Activated CD4-positive, alpha-beta T cell treated with anti-CD3 and anti-CD28 coated beads for 36 hours (primary cell): ENCODE measurements around the gene CADM2. TPM values are rescaled to one million over a fixed set of nuclear protein-coding genes. Genes with fewer than 3 reads are reported as not detected.

ENCODE experiments used
- ATAC-seq: fragments of 200-7000 bp; cut with Tn5 transposase; one replicate; pipeline ENCODE4 v1.10.0; 2021; ENCODE audit warnings: mild to moderate bottlenecking, moderate library complexity
- CTCF ChIA-PET: fragments of 350-600 bp; sonication (Branson Sonifier 250); formaldehyde crosslinking; loops from one replicate; lab custom pipeline; 2021; ENCODE audit warnings: antibody characterized with exemption; lab: Charles Lee
- POLR2A ChIA-PET: fragments of 350-600 bp; sonication (Branson Sonifier 250); formaldehyde crosslinking; loops from one replicate; lab custom pipeline; 2021; ENCODE audit warnings: antibody characterized with exemption, inconsistent platforms; lab: Charles Lee
- DNase-seq: peaks from one replicate; pipeline ENCODE4 v3.0.0-alpha.2; 2020
- H3K27ac Mint-ChIP-seq: one replicate; pipeline ENCODE4 v1.8.0; 2021; ENCODE audit warnings: mixed read lengths
- H3K27me3 Mint-ChIP-seq: one replicate; pipeline ENCODE4 v1.8.0; 2021; ENCODE audit warnings: mixed read lengths
- H3K36me3 Mint-ChIP-seq: one replicate; pipeline ENCODE4 v1.8.0; 2021; ENCODE audit warnings: low read depth, mixed read lengths
- H3K4me1 Mint-ChIP-seq: one replicate; pipeline ENCODE4 v1.8.0; 2021; ENCODE audit warnings: mixed read lengths
- H3K4me3 Mint-ChIP-seq: one replicate; pipeline ENCODE4 v1.8.0; 2021; ENCODE audit warnings: mild to moderate bottlenecking, moderate library complexity, mixed read lengths
- H3K9me3 Mint-ChIP-seq: one replicate; pipeline ENCODE4 v1.8.0; 2021; ENCODE audit warnings: low read depth, mixed read lengths
- intact Hi-C, 2 experiments: fragments of 100-400 bp; cut with DNase I in 1 of 2; cut with micrococcal nuclease in 1 of 2; formaldehyde crosslinking; loops; one replicate each; pipeline versions ENCODE4 v1.14.2 to v1.15.1; 2022 to 2024; cut with DNase I, micrococcal nuclease
- total RNA-seq, 2 experiments: library from RNA; stranded (reverse); gene quantifications; one replicate each; pipeline ENCODE4 v1.2.3, GENCODE V29; 2021

CADM2 gene
- total RNA-seq, 2 experiments from 2014 or later, result 0.05 to 0.14 TPM

DNA sequence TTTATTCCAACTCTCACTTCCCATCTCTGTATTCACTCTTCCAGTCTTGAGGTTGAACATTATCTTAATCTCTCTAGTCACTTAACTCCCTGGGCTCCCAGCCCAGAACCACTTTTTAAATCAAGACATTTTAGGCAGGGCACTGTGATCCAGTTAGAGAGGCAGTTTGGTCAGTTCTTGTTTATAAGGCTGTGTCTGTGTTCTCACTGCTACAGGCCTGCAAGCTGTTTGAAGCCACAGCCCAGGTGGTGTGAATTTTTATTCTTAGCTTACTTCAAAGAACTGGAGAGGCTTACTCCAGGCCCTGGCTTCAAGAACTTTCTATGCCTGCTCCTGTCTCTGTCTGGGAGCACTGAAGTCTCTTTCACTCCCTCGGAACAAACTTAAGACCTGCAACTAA is 906.1 kb downstream of the CADM2 start:
- POLR2A ChIA-PET, result no interaction called here
- intact Hi-C loops, result no loop called here
- ATAC-seq (no peak), DNase-seq (no peak)
- Mint-ChIP-seq H3K9me3 (peaks cover 10% of the 10 kb centered on the region), H3K4me3 (no peak overlapping the region), H3K27me3 (no peaks in the 10 kb centered on the region), H3K27ac (no peak overlapping the region), H3K4me1 (no peaks in the 10 kb centered on the region), H3K36me3 (no peaks in the 10 kb centered on the region)
- CTCF ChIA-PET, result no interaction called here

DNA sequence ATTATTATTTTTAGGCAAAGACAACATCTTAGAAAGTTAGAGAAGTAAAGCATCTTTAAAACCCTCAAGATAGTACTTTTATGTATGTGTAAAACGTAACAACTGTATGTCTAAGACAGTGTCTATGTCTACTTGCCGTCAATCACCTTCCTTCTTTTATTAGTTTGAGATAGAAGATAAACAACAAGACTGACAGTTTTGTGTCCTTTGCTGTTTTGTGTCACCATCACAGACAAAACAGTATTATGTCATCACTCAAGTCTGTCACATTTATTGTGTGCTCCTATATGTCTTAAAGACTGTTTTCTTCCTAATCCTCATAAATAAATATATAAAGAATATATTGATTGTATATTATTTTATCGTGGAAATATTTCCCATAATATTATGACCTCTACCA is 908.3 kb downstream of the CADM2 start:
- POLR2A ChIA-PET, result no interaction called here
- intact Hi-C loops, result no loop called here
- H3K27ac Mint-ChIP-seq, result no peak overlapping the region
- DNase-seq (no peak), ATAC-seq (no peak)
- H3K27me3 Mint-ChIP-seq, result no peaks in the 10 kb centered on the region
- H3K4me3 Mint-ChIP-seq, result no peak overlapping the region
- H3K4me1 Mint-ChIP-seq, result no peaks in the 10 kb centered on the region
- CTCF ChIA-PET, result no interaction called here
- no peaks in the 10 kb centered on the region for H3K36me3 Mint-ChIP-seq
- peaks cover 4% of the 10 kb centered on the region for H3K9me3 Mint-ChIP-seq

DNA sequence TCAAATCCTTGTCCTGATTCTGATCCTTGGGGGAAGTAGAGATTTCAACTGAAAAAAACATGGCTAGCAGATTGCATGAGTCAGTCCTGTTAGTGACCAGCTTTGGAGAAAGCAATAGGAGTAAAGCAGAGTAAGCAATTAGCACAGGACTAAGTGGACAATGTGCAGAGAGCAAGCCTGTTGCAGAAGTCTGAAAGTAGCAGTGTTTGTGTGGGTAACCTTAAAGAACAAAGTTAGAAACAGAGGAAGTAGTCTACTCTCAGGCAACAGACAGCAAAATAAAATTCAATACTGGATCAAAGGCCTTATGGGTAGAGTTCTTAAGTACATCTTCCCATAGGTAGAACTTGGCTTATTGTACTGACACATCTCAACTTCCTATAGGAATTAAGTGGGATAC is 916.8 kb downstream of the CADM2 start:
- H3K27me3 Mint-ChIP-seq, result no peaks in the 10 kb centered on the region
- H3K36me3 Mint-ChIP-seq, result no peaks in the 10 kb centered on the region
- H3K4me1 Mint-ChIP-seq, result no peaks in the 10 kb centered on the region
- no peak overlapping the region for H3K4me3 Mint-ChIP-seq
- CTCF ChIA-PET, result no interaction called here
- DNase-seq, result no peak
- intact Hi-C loops, result no loop called here
- peaks cover 3% of the 10 kb centered on the region for H3K9me3 Mint-ChIP-seq
- ATAC-seq, result no peak
- H3K27ac Mint-ChIP-seq, result no peak overlapping the region
- POLR2A ChIA-PET, result no interaction called here

DNA sequence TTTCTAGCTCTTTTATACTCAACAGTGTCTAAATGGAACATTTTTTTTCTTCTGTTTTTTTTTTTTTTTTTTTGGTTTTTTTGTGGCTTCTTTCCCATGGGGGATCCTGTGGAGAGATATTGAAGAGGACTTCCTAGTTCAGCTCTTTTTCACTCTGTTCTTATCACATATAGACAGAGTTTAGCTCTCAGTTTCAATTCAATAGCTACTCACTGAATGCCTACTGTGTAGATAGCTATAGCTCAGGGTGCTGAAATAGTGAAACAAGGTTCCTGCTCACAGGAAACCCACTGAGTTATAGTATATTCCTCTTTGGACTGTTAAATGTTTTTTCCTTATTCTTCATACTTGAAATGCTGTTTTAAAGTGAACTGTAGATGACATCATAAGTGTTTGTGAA is 918.8 kb downstream of the CADM2 start:
- Mint-ChIP-seq H3K36me3 (peaks cover 2% of the 10 kb centered on the region), H3K27me3 (no peaks in the 10 kb centered on the region), H3K27ac (no peak overlapping the region), H3K4me3 (no peak overlapping the region), H3K9me3 (peaks cover 3% of the 10 kb centered on the region), H3K4me1 (no peaks in the 10 kb centered on the region)
- intact Hi-C loops, result no loop called here
- no peak for ATAC-seq
- ChIA-PET POLR2A (no interaction called here), CTCF (interaction anchor here (0.8 kb wide), 1 partner anchor 128 kb away, joined by 3 read pairs; no protein-coding TSS in a partner anchor)
- no peak for DNase-seq

DNA sequence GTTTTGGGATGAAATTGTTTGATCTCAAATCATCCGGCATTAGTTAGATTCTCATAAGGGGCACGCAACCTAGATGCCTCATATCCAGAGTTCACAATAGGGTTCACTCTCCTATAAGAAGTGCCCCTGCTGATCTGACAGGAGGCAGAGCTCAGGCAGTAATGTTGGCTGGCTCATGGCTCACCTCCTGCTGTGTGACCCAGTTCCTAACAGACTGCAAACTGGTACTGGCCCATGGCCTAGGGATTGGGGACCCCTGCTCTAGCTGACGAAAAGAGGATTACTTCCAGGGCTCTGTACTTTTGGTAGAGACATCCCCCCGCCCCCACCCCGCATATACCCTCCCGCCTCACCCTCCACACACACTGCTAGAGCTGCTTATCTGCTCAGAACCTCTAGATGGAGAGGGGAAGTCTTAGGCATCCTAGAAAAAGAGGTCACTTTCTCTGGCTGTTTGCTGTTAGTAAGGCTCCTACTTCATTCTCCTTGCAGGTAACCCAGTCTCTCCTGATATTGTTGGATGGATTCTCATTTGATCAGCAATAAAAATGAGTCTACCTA is 923.1 kb downstream of the CADM2 start:
- CTCF ChIA-PET, result no interaction called here
- POLR2A ChIA-PET, result no interaction called here
- Mint-ChIP-seq H3K4me1 (no peaks in the 10 kb centered on the region), H3K27ac (no peak overlapping the region), H3K36me3 (peaks cover 2% of the 10 kb centered on the region), H3K27me3 (no peaks in the 10 kb centered on the region), H3K4me3 (no peak overlapping the region), H3K9me3 (no peaks in the 10 kb centered on the region)
- intact Hi-C loops, result no loop called here
- ATAC-seq (no peak), DNase-seq (no peak)

DNA sequence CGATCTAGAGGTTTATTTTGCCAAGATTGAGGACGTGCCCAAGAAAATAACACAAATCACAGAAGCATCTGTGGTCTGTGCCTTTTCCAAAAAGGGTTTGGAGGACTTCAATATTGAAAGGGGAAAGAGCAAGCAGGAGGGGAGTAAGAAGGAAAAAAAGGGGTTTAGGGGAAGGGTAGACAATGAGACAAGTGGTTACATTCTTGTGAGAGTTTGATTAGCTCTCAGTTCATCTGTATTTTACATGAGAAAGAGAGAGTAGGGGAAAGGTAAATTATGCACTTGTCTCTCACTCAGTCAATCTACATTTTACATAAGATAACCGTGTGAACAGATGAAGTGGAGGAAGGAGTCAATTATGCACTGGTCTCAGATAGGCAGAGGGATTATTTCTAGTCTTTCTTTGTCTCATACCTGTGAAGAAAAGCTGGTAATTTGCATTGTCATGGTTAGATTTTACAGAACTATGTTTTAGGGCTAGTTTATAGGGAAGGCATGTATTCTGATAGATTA is 931.3 kb downstream of the CADM2 start:
- ATAC-seq (no peak), DNase-seq (no peak)
- Mint-ChIP-seq H3K9me3 (peaks cover 7% of the 10 kb centered on the region), H3K27me3 (no peaks in the 10 kb centered on the region), H3K27ac (no peak overlapping the region), H3K4me1 (no peaks in the 10 kb centered on the region), H3K36me3 (no peaks in the 10 kb centered on the region), H3K4me3 (no peak overlapping the region)
- intact Hi-C loops, result no loop called here
- CTCF ChIA-PET, result no interaction called here
- POLR2A ChIA-PET, result no interaction called here

DNA sequence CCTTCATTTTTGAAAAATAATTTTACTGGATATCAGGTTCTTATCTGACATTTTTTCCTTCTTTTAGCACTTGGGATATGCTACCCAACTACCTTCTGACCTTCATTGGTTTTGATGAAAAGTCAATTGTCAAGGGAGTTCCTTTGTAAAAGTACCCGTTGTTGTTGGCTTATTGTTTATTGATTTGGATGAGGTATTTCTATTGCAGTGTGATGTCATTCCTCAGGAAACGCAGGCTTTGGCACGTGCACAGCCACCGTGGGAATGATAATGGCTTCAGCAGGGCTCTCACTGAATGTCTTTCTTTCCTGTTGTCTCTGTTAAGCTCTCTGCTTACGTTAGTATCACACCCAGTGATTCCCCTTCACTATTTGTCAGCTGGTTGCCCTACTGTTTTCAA is 944.6 kb downstream of the CADM2 start:
- no peaks in the 10 kb centered on the region for H3K36me3 Mint-ChIP-seq
- H3K4me3 Mint-ChIP-seq, result no peak overlapping the region
- CTCF ChIA-PET, result no interaction called here
- intact Hi-C loops, result no loop called here
- ATAC-seq (no peak), DNase-seq (no peak)
- H3K27me3 Mint-ChIP-seq, result no peaks in the 10 kb centered on the region
- no peaks in the 10 kb centered on the region for H3K4me1 Mint-ChIP-seq
- POLR2A ChIA-PET, result no interaction called here
- no peak overlapping the region for H3K27ac Mint-ChIP-seq
- H3K9me3 Mint-ChIP-seq, result no peaks in the 10 kb centered on the region

DNA sequence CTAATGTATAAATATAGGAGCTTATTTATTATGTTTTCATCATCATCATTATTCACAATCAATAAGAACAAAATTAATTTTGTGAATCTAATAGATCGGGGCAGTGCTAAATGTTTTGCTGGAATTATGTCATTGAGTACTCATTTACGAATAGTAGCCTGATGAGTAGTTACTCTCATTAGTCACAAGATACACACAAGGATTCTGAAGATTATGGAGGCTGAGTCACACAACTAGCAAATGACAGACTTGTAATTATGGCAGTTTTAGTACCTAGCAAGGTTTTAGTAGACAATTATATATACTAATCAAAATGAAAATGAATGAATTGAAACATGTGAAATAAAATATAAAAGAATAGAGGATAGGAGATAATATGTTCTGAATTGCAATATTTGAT is 954.2 kb downstream of the CADM2 start:
- Mint-ChIP-seq H3K4me1 (no peaks in the 10 kb centered on the region), H3K27ac (no peak overlapping the region), H3K4me3 (no peak overlapping the region), H3K27me3 (no peaks in the 10 kb centered on the region), H3K36me3 (no peaks in the 10 kb centered on the region), H3K9me3 (peaks cover 12% of the 10 kb centered on the region)
- ATAC-seq (no peak), DNase-seq (no peak)
- ChIA-PET POLR2A (no interaction called here), CTCF (no interaction called here)
- intact Hi-C loops, result no loop called here

DNA sequence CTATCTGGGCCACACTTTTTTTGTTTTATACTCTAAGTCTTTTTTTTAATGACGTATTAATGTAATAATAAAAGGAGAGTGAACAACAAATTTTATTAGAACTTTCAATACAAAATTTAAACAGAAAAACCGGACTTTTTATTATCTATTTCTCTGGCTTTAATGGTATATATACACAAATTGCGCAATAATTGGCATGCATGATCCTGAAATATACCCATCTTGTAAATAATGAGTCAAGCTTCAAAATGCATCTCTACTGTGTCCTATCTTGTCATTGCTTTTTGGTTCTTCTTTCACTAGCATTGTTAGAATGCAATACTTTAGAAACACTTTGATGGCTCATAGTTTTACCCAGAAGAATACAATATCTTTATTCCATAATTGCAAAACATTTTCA is 963.6 kb downstream of the CADM2 start:
- CTCF ChIA-PET, result no interaction called here

DNA sequence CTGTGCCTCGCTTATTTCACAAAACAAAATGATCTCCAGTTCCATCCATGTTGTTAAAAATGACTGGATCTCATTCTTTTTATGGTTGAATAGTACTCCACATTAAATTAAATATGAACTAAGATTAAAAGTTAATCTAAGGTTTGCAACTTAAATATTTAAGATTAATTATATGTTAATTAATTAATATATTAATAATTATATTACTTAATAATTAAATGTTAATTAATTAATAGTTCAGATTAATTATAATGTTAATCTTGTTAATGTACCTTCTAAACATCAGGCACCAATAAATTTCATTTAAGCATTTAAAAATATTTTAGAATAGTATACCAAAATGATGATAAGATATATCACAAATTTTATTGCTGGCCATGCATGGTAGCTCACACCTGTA is 971.9 kb downstream of the CADM2 start:
- DNase-seq (no peak), ATAC-seq (no peak)
- Mint-ChIP-seq H3K4me3 (no peak overlapping the region), H3K9me3 (peaks cover 6% of the 10 kb centered on the region), H3K27me3 (no peaks in the 10 kb centered on the region), H3K4me1 (no peaks in the 10 kb centered on the region), H3K27ac (no peak overlapping the region), H3K36me3 (no peaks in the 10 kb centered on the region)
- ChIA-PET CTCF (no interaction called here), POLR2A (no interaction called here)
- intact Hi-C loops, result no loop called here

More for the DNA sequence above, 963.6 kb downstream of the CADM2 start:
- DNase-seq (no peak), ATAC-seq (no peak)
- Mint-ChIP-seq H3K4me3 (no peak overlapping the region), H3K4me1 (no peaks in the 10 kb centered on the region), H3K27ac (no peak overlapping the region), H3K36me3 (no peaks in the 10 kb centered on the region), H3K9me3 (peaks cover 11% of the 10 kb centered on the region), H3K27me3 (no peaks in the 10 kb centered on the region)
- intact Hi-C loops, result no loop called here
- POLR2A ChIA-PET, result no interaction called here

DNA sequence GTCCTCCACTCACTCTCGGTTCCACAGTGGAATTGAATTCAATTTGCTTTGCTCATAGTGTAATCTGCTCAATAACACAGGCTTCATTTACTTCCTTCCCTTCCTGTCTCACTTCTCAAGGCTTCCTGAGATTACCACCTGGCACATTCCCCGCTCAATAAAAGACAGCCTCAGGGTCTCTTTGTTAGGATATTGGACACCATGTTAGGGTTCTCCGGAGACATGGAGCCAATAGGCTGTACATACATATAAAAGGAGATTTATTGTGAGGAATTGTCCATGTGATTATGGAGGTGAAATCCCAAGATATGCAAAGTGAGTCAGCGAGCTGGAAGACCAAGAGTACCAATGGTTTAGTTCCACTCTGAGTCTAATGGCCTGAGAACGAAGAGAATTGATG is 974.5 kb downstream of the CADM2 start:
- no peak overlapping the region for H3K27ac Mint-ChIP-seq
- no peak for DNase-seq
- H3K4me1 Mint-ChIP-seq, result no peaks in the 10 kb centered on the region
- no peak for ATAC-seq
- ChIA-PET CTCF (no interaction called here), POLR2A (no interaction called here)
- intact Hi-C loops, result no loop called here
- no peaks in the 10 kb centered on the region for H3K27me3 Mint-ChIP-seq
- peaks cover 4% of the 10 kb centered on the region for H3K9me3 Mint-ChIP-seq
- H3K36me3 Mint-ChIP-seq, result no peaks in the 10 kb centered on the region
- no peak overlapping the region for H3K4me3 Mint-ChIP-seq

DNA sequence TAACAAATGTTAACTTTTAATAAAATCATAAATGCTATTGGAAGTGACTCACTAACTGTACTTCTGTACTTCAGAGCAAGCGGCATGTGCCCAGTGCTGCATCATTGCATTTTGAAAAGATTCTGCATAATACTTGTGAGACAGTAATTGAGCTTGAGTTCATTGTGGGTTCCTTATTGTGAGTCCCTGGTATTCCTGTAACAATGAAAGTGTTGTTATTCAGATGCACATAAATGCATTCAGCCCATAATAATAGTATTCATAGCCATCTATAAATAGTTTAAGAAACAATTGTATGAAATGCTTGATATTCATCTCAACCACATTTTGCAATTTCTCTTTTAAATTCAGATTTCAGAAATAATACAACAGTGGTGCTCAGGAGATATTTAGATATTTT is 976.4 kb downstream of the CADM2 start:
- no peak overlapping the region for H3K4me3 Mint-ChIP-seq
- H3K9me3 Mint-ChIP-seq, result peaks cover 4% of the 10 kb centered on the region
- intact Hi-C loops, result no loop called here
- DNase-seq (no peak), ATAC-seq (no peak)
- no peak overlapping the region for H3K27ac Mint-ChIP-seq
- CTCF ChIA-PET, result no interaction called here
- POLR2A ChIA-PET, result no interaction called here
- no peaks in the 10 kb centered on the region for H3K27me3 Mint-ChIP-seq
- no peaks in the 10 kb centered on the region for H3K36me3 Mint-ChIP-seq
- H3K4me1 Mint-ChIP-seq, result no peaks in the 10 kb centered on the region

DNA sequence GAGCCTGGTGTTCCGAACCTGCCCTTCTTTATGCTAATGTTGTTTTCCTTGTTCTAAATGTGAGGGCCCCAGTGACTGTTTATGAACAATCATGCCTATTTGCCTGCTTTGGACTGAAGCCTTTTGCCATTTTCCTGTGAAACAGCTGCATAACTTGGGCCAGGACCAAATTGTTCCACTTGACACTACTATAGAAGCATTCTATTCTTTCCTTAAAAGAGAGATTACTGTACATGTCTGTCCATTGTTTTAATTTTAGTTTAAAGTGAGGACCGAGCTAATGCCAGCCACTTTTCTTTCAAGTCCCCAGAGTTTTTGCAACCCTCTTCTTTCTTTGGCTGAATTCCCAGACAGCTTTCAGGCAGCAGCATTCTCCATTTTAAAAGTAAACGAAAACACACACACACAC is 980.3 kb downstream of the CADM2 start:
- intact Hi-C loops, result no loop called here
- DNase-seq, result no peak
- Mint-ChIP-seq H3K4me3 (no peak overlapping the region), H3K4me1 (no peaks in the 10 kb centered on the region), H3K27me3 (no peaks in the 10 kb centered on the region), H3K36me3 (no peaks in the 10 kb centered on the region), H3K9me3 (peaks cover 2% of the 10 kb centered on the region), H3K27ac (no peak overlapping the region)
- POLR2A ChIA-PET, result no interaction called here
- no peak for ATAC-seq
- CTCF ChIA-PET, result no interaction called here
